HL-60/S4 (cell line): ENCODE data around the gene TRA2A.

Source experiments
- in situ Hi-C: fragments of 300-500 bp; cut with MboI; formaldehyde crosslinking; loops from 2 replicates; pipeline ENCODE4 v1.14.3; 2022; ENCODE audit warnings: low sequenced_read_pairs

Gene TRA2A

DNA sequence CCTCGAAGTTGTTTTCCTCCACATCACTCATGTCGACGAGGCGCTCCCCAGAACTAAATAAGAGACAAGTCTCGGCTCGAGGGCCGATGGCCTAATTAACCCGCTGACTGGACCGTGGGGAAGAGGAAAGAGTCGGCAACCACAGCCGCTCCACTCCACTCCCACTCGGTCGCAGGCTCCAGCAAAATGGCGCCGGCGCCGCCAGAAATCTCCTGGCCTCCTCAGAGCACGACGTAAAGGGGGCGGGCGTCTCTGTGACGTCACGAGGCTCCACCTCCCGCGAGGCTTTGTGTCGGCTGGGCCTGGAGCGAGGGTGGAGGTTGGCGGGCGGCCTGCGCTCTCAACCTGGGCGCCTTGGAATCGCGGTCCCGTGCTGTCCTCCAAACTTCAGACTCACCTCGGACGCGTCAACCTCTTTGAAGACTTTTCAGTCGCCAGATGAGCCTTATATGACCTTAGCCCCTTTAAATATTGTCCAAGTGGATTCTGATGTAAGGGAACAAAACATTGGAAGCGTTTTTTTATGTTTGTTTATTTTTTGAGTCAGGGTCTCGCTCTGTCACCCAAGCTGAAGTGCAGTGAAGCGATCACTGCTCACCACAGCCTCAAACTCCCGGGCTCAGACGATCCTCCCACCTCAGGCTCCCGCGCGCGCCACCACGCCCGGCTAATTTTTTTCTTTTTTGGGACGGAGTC lies at the start of gene TRA2A:
Gene TRA2A, minus strand, starts transcription at position 188 of the 696 bp plus-strand sequence. Its CDS starts 157 bp downstream, at position 31.
- in situ Hi-C loops, result no loop called here

DNA sequence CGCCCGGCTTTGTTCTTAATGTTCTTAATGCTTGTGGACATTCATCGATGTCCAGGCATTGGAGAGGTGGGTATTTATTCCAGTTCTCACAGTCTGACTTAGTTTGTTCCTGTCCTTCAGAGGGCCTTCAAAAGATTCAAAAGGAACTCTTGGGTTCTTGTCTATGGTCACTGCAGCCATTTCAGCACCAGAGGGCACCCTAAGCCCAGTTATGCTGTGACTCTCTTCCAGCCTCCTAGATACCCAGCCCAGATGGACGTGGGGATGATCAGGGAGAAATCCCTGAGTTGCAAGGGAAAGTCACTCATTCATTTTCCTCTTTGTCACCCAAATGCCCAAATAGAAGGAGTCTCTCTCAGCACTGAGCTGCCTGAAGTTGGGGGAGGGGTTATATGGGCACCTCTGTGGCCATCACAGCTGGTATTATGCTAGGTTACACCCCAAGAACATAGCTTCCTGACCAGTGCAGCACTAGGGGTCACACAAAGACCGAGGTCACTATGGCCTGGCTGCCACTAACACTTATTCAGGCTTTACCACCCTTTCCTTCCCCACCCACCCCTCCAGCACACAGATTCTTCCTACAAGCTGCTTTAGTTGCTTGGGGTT lies 38.9 kb upstream of the TRA2A start:
- in situ Hi-C loops, result loop anchor here (10.0 to 25.0 kb wide), 2 partner anchors 154 to 1517 kb away; no protein-coding TSS in a partner anchor

DNA sequence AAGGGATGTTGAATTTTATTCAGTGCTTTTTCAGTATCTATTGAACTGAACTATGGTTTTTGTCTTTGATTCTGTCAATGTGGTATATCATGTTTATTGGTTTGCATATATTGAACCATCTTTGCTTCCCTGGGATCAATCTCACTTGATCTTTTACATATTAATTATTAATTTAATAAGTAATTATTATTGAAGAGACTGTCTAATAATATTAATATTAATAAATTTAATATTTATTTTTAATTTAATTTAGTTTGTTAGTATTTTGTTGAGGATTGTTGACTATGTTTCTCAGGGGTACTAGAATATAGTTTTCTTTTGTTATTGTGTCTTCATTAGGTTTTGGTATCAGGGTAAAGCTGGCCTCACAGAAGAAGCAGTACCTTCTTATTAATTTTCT lies 26.5 kb upstream of the TRA2A start:
- in situ Hi-C loops, result loop anchor here (25.0 kb wide), 1 partner anchor 1529 kb away; no protein-coding TSS in a partner anchor

DNA sequence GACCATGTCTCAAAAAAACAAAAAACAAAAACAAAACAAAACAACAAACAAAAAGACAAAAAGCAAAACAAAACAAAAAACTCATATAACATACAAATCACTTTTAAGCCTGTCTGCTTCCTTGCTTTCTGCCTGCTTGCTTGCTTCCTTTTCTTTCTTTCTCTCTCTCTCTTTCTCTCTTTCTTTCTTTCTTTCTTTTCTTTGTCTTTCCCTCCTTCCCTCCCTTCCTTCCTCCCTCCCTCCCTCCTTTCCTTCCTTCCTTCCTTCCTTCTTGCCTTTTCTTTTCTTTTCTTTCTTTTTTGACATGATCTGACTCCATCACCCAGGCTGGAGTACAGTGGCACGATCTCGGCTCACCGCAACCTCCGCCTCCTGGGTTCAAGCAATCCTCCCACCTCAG lies 15.9 kb upstream of the TRA2A start:
- in situ Hi-C loops, result no loop called here

DNA sequence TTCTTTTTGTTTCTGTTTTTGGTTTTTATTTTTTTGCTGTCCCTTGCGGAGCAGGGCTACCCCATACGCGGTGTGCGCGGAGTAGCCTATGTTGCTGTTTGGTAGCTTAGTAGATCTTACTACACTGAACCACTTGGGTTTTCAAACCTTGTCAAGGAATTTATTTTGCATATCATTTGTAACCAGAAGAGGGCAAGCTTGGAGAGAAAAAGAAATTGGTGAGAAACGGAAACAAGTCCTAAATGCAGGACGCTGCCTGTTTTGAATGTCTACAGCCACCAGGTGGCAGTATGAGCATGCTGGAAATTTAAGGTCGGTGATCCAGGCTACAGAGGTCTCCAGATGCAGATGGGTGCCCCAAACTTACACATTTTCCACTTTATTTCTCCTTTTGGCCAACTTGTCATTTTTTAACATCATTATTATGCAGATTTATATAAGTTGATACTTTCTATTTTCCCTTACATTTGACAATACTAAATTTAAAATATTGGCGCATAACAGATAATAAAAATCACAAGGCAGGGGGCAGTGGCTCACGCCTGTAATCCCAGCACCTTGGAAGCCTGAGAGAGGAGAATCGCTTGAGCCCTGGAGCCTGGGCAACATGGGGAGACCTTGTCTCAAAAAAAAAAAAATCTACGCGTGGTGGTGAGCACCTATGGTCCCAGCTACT lies 15.3 kb upstream of the TRA2A start:
- in situ Hi-C loops, result no loop called here

DNA sequence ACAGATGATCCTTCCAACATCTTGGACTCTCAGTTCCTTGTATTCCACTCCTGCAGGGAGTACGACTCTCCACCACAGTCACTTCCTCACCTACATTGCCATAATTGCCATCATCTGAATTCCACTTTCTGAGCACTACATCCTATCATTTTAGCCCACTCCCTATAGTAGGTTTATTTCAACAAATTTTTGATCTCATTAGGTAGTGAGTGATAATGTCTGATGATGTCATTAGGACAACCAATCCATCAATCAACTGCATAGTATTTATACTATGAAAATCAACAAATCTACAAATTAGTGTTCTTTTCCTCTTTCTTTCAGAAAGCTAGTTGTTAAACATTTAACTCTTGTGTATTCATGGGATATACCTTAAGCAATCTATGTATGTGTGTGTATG lies 13.7 kb upstream of the TRA2A start:
- in situ Hi-C loops, result no loop called here

DNA sequence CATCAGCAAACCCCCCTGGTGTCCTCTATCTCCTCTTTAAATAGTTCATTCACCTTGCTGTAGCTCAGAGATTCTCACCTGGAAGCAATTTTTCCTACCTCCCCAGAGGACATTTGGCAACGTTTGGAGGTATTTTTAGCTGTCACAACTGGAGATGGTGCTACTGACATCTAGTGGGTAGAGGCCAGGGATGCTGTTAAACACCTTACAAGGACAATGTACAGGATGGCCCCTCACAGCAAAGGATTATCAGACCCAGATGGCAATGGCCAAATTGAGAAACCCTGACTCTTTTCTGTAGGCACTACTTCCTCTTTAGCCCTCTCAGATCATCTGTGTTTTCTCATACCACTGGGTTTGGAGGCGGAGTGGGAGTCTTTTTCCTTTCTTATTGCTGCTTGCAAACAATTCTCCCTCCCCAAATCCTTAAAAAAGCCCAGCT lies 13.2 kb upstream of the TRA2A start:
- in situ Hi-C loops, result no loop called here

DNA sequence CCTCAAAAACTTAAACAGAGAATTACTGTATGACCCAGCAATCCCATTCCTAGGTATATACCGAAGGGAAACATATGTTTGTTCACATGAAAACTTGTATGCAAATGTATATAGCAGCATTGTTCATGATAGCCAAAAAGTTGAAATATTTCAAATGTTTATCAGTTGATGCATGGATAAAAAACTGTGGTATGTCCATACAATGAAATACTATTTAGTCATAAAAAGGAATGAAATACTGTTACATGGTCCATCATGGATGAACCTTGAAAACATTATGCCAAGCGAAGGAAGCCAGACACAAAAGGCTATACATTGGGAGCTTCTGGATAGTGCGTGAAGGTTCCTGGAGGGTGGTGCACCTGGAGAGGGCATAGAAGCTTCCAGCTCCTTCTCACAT lies 11.0 kb upstream of the TRA2A start:
- in situ Hi-C loops, result no loop called here

DNA sequence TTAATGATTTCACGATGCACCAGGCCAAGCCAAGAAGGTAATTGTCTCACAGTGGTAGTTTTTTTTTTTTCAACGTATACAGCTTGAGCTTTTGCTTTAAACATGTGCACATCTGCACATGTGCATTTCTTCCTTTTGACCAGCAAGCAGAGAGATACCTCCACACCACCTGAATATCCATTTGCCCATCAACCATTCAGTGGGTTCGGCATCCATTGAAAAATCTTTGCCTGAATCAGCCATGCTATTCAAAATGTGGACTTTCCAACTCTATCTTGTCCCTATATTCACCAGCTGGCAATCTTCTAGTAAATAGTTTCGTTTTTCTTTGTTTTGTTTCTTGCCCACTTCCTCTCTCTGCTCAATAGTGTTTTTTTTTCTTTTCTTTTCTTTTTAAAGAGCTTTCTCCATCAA lies 7.7 kb upstream of the TRA2A start:
- in situ Hi-C loops, result no loop called here

DNA sequence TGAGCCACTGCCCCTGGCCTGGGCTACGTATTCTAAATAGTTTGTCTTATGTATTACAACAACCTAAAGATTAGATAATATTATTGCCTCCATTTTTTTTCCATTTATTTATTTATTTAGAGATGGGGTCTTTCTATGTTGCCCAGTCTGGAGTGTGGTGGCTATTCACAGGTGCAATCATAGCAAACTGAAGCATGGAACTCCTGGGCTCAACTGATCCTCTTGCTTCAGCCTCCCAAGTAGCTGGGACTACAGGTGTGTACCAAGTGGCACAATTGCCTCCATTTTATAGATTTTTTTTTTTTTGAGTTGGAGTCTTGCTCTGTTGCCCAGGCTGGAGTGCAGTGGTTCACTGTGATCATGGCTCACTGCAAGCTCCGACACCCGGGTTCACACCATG lies 6.5 kb upstream of the TRA2A start:
- in situ Hi-C loops, result no loop called here

DNA sequence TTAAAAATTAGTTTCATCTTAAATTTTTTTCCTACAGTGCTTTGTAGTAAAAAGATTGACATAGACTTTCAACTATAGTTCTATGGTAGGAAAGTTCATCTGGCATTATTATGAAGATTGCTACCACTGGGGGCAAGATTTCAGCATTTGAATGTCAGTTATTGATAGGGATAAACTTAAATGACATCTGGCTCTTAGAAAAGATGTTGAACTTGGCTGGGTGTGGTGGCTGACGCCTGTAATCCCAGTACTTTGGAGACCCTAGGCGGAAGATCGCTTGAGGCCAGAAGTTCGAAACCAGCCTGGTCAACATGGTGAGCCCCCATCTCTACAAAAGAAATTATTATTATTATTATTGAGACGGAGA lies 1.4 kb upstream of the TRA2A start:
- in situ Hi-C loops, result no loop called here

DNA sequence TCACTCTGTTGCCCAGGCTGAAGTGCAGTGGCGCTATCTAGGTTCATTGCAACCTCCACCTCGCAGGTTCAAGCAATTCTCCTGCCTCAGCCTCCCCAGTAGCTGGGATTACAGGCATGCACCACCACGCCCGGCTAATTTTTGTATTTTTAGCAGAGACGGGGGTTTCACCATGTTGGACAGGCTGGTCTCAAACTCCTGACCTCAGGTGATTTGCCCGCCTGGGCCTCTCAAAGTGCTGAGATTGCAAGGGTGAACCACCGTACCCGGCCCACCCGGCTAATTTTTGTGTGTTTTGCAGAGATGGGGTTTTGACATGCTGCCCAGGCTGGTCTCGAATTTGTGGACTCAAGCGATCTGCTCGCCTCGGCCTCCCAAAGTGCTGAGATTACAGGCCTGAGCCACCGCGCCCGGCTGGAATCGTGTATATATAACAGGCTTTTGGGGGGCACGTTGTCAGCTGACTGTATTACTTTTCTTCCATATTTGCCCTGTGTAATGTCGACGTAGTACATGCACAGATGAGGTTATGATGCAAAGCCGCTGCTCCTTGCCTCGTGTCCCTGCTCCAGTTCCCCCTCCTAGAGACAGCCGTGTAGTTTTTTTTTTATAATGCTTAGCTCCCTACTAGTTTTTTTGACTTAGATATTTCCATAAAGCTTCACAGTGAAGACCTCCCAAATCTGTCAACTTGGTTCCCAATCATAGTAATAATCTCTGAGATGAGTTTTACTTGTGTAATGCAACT lies 883 bp upstream of the TRA2A start:
- in situ Hi-C loops, result no loop called here

DNA sequence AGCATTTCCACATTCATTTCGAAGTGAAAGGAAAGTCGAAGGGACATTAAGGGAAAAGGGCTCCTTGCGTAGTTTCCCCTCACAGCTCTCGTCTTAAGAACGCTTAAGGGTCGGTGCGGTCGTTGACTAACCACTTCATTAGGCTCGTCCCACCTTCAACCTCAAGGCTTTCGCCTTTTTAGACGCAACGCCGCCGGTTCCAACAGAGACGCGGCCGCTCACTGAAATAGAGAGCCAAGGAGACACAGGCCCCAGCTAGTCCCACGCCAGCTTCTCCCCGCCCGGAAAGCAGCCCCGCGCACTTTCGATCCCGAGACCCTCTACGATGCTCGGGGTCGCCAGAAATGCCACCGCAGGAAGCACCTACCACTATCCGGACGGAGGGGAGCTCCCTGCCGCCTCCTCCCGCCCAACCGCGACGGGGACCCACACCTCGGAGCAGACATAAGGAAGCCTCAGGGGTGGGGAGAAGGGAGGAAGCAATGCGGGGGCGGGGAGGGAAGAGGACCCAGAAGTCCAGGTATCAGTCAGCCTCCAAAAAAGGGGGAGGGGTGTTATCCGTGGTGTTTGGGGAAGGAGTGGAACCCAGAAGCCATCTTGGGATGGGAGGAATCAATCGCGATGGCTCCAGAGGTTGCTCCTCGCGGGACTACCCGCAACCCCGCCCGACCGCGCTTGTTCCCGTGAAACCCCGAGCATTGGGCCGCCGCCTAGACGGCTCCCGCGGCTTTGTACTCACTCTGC lies 559 bp downstream of the TRA2A start:
- in situ Hi-C loops, result no loop called here

DNA sequence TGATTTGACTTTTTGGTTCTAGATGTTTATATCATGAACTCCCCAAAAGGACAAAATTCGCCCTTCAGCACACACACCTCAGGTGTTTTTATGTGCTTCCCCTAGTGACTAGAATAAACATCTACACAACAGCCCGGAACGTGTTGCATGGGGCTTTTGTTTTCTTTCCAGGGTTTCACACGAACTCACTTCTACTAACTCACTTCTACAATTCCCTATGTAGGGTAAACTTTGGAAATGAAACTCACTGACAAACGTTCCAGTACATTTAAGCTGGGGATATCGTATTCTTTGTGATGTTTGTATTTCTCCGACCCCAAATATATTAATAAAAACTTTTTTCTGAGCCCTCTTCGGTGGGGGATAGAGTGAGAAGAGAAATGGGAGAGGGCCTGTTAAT lies 1.4 kb downstream of the TRA2A start:
- in situ Hi-C loops, result no loop called here

DNA sequence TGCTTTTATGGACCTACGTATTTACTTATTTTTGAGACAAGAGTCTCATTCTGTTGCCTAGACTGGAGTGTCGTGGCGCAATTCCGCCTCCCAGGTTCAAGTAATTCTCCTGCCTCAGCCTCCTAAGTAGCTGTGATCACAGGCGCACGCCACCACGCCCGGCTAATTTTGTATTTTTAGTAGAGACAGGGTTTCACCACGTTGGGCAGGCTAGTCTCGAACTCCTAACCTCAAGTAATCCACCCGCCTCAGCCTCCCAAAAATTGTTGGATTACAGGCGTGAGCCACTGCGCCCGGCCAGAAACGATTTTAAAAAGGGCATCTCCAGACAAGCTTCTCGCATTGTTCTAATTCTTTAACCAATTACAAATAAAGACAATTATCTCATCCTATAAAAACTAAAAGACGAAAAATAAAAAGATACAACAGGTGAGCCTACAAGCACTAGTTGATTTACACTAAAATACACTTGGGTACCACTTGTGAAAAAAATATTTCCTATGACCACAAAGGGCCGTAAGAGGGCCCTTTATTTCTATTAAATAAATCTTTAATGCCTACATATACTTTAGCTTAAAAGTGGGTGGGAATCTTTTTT lies 2.4 kb downstream of the TRA2A start:
- in situ Hi-C loops, result loop anchor here (10.0 kb wide), 1 partner anchor 95 kb away; no protein-coding TSS in a partner anchor

DNA sequence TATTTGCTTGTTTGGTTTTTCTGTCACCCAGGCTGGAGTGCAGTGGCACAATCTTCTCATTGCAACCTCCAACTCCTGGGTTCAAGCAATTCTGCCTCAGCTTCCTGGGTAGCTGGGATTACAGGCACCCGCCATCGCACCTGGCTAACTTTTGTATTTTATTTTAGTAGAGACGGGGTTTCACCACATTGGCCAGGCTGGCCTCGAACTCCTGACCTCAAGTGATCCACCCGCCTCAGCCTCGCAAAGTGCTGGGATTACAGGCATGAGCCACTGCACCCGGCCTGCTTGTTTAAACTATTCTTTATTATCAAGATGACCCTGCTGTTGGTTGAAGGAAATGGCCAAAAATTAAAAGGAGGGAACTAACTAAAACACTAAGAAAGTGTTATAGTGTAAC lies 6.2 kb downstream of the TRA2A start:
- in situ Hi-C loops, result loop anchor here (10.0 kb wide), 1 partner anchor 91 kb away; no protein-coding TSS in a partner anchor

DNA sequence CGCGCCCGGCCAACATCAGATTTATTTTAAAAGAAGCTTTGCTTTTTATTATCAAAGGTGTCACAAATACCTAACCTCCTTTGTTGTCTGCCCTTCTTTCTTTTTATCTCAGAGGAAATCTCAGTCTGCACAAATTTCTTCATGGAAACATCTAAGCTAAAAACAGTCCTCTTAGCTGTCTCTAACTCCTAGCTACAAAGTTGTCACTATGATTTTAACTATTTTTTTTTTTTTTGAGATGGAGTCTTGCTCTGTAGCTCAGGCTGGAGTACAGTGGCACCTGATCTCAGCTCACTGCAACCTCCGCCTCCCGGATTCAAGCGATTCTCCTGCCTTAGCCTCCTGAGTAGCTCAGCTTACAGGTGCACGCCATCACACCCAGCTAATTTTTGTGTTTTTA lies 7.3 kb downstream of the TRA2A start:
- in situ Hi-C loops, result loop anchor here (10.0 kb wide), 1 partner anchor 90 kb away; no protein-coding TSS in a partner anchor

DNA sequence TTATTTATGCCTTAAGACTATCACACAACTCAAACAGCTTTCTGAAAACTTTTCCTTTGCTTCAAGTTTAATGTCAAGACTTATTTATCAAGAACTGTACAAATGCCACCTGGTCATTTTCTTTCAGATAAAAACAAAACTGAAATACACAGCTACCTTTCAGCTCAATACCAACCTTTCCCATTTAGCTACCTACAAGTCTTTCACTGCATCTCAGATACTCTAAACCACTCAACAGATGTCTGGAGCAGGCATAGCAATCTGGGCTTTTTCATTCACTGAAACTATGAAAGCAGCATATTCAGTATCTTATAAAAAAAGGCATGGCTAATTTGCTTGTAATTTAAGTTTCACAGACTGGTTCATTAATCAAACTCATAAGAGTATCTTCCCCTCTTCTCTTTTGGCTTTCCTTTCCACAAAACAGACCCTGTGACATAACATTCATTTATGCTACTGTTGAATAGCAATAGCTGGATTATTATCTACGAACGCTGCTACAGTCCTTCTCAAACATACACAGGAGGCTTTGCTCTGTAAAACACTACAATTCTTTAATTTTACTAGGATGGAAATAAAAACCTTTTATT lies 8.2 kb downstream of the TRA2A start:
- in situ Hi-C loops, result loop anchor here (10.0 kb wide), 1 partner anchor 89 kb away; no protein-coding TSS in a partner anchor

DNA sequence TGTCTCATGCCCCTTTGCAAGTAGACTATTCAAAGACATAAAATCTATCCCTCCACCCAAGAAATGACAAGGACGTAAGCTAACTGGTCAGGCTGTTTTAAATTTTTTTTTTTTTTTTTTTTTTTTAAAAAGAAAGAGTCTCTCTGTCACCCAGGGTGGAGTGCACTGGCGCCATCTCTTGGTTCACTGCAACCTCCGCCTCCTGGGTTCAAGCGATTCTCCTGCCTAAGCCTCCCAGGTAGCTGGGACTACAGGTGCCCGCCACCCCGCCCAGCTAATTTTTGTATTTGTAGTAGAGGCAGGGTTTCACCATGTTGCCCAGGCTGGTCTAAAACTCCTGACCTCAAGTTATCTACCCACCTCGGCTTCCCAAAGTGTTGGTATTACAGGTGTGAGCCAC lies 11.2 kb downstream of the TRA2A start:
- in situ Hi-C loops, result loop anchor here (10.0 kb wide), 1 partner anchor 86 kb away; no protein-coding TSS in a partner anchor

DNA sequence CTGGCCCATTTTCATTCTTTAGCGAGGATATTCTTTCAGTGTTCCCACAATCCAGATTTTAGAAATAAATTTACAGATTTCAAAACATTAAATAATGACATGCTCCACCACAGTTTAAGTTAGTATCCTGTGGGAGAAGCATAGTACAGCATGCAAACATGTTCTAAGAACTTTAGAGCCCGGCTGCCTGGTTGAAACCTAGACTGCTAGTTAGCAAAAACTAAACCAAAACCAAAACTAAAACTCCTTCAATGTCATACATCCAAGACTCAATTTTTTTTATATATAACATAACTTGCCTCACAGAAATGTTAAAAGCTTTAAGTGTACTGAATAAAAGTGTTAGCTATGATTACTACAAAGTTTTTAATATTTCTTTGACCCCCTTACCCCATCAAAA lies 17.0 kb downstream of the TRA2A start:
- in situ Hi-C loops, result no loop called here
